Muscle of arm (tissue), 12 donors: ENCODE data around the gene B4GALT6. TPM values are rescaled to one million over a fixed set of nuclear protein-coding genes. Genes with fewer than 3 reads are reported as not detected.
A peak's percentile ranks its signal among the peaks of the same experiment; 100 is the strongest.

Experiments
- DNase-seq: peaks from one replicate; pipeline ENCODE4 v3.0.0-alpha.2; 2013
- polyA plus RNA-seq, 12 donors: library from polyadenylated mRNA; unstranded; fragments of 120-200 nt; gene quantifications; one replicate each; pipeline ENCODE4 v1.2.1, GENCODE V29; 2013; ENCODE audit not compliant: insufficient read length in 12 of 12

B4GALT6 gene
- polyA plus RNA-seq, 12 donors: 9.6 to 16.1 (median 12.8) TPM; not detected in 1

DNA sequence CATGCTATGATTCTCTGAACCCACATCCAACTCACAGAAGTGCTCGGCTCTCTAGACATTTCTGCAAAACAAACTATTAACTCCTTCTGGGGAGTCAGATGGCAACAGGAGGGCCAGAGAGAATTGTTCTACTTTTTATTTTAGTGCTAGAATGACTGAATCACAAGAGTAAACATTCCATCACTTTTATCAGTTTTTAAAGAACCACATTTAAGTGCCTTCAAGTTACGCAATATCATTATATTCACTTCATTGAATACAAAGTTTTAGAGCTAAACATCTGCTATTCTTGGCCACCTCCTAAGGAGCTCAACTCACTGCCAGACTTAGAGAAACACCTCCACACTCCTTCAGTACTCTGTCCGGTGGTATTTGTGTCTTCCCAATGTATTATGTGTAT is 22.4 kb downstream of the B4GALT6 start:
- DNase-seq: no peak

DNA sequence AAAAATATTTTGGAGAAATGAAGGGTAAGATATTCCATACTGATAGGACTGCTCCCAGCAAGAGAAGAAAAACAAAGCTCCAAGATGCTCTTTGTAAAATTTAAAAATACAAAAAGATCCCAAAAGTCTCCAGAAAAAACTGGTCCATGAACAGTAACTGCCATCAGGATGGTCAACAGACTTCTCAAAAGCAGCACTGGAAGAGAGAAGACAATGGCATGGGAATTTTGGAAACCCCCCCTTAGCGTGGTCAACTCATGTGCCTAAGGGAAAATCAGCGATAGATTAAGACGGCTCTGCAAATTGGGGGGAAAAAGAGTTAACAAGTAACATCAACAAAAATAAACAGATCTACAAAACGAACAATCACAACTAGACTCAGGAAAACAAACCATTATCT is 23.6 kb downstream of the B4GALT6 start:
- no peak for DNase-seq

- DNase-seq: no peak
Observed at GRCh38 chr18:31659576-31660177, 24.7 kb downstream of the B4GALT6 start.

- DNase-seq: peak; percentile 43
Observed at GRCh38 chr18:31658670-31659575, 25.5 kb downstream of the B4GALT6 start.

- no peak for DNase-seq
Observed at GRCh38 chr18:31657823-31658669, 26.3 kb downstream of the B4GALT6 start.

- DNase-seq: no peak
Observed at GRCh38 chr18:31656754-31657153, 27.6 kb downstream of the B4GALT6 start.

GRCh38 chr18:31655354-31655753 is 29.0 kb downstream of the B4GALT6 start:
- no peak for DNase-seq

DNA sequence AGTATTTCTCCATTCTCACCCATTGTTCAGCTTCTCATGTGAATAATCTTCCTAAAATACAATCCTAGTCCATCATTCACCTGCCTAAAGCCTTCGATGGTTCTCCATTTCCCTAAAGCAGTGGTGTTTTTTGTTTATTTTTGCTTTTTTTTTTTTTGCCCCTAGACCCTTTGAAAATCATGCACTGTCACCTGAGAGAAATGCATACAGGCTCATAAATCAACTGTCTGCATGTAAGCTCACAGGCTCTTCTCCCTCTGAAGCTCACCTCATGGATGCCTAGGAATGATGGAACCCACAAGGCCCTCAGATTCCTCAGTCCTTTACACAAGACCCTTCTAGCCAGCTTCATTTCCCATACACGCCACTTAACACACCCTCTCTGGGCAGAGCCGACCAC is 31.5 kb downstream of the B4GALT6 start:
- no peak for DNase-seq

DNA sequence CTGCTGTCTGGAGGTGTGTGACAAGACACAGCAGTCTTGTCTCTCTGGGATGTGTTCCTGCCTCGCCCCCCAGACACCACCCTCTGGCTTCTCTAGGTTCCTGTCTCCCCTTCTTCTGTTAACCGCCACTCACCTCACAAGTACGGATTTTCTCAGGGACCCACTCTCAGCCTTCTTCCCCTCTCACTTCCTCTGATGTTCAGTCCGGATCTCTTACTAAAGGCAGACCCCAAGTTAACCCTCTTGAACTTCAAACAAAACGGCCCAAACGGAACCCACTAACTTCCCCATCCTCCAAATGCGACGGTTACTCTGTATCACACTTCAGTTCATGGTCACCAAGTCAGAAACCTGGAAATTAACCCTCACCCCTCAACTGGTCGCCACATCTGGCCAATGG is 32.0 kb downstream of the B4GALT6 start:
- no peak for DNase-seq

- DNase-seq: no peak
Observed at GRCh38 chr18:31651369-31651768, 33.0 kb downstream of the B4GALT6 start.

DNA sequence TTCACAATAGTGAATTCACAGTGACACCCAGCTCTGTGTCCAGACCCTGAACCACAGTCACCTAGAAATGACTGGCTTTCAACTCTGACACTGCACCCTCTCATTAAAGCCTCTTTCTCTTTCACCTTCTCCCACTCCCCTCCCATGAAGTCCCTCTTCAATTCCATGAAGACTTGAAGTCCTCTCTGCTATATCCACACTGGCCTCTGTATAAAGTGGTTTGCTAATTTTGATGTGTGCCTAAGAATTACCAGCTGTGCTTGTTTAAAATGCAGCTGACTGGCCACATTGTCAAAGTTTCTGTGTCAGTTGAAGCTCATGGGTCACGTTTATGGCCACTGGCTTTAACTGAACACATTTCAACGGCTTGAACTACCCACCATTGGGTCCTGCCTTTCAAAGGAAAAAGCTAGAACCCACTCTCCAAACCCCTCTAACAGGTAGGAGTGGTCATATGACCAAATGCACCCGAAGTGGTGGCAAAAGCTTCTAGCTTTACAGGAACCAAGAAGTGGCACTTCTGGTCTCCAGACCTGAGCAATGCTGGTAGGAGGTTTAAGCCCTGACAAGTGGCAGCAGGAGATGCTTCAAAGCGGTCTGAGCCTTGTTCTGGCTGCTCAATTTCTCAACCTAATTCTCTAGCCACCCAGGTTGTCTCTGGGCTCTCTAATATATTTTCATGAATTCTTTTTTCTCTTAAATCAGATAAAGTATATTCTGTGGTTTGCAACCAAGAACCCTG is 34.2 kb downstream of the B4GALT6 start:
- DNase-seq: no peak

DNA sequence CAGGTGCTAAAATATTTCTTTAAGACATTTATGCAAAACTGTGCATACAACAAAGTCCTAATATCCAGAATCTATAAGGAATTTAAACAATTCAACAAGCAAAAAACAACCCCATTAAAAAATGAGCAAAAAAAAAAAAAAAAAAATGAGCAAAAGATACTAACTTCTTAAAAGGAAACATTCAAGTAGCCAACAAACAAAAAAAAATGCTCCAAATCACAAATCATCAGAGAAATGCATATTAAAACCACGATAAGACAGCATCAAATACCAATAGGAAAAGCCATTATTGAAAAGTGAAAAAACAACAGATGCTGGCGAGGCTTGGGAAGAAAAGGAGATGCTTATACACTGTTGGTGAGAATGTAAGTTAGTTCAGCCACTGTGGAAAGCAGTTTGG is 34.9 kb downstream of the B4GALT6 start:
- no peak for DNase-seq

- no peak for DNase-seq
Observed at GRCh38 chr18:31648966-31649429, 35.4 kb downstream of the B4GALT6 start.

GRCh38 chr18:31648458-31648857 is 35.9 kb downstream of the B4GALT6 start:
- DNase-seq: no peak

GRCh38 chr18:31647127-31647753 is 37.1 kb downstream of the B4GALT6 start:
- DNase-seq: peak; percentile 25

DNA sequence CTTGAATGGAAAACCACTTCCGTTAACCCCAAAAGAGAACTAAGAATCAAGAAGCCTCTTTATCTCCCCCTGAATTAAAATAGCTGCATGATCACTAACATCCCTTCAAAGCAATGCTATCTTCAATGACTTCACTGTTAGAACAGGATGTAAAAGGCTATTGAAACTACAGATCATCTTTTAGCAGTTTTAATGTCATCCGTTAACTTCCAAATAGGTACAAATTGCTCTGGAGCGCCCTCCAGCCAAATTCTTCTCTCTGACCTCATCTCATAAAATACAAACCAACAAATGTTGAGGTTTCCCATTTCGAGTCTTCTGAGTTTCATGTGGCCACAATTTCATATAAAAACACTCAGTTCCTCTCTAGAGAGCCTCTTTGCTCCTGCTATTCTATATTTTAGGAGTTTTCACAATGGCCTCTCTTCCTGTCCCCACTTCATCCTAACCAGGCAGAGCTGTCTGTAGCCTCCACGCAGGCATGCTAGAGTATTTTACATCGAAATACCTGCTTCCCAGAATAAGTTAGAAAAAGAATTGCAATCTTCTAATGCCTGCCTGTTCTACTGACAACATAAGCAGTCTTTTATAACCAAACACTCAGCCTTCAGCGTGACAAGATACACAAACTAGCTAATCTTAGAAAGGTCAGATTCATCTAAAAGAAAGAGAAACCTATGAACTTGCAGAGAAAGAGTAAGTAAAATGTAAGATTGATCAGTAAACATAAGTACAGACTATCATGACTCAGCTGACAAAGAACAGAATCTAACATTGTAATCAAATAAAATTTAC is 37.9 kb downstream of the B4GALT6 start:
- no peak for DNase-seq

DNA sequence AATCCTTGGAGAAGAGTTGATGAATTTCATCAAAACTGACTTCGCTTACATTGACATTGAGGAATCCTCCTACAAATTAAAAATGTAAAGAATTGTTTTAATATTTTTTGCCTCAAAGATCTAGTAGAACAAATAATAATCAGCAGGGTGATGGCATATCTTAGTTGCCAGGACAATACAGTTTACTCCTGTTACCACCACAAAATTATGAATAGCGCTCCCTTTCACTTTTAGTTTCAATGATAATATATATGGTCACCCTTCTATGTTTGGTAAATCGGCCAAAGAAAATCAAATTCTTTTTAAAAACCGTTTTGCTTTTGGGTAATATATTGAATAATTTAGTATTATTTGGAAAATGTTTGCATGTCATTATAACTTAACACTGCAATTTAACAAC is 39.0 kb downstream of the B4GALT6 start:
- DNase-seq: no peak

GRCh38 chr18:31643003-31643402 is 41.4 kb downstream of the B4GALT6 start:
- DNase-seq: no peak

DNA sequence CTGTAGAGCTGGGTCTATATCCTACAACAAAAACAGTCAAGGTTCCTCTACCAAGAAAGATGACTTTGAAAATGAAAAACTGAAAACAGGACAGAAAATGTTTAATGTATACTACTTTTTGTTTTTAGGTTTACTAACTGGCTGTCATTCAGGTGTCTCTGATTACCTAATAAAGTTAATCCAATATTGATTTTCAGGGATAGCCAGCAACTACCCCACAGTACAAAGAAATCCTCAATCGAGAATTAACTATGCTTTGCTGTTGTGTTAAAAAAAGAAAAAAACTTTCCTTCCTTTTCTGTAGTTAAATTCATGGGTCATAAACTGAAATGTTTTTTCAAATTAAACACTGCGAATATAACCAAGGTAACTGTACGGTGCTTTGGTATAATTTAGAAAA is 46.9 kb downstream of the B4GALT6 start:
- DNase-seq: no peak

DNA sequence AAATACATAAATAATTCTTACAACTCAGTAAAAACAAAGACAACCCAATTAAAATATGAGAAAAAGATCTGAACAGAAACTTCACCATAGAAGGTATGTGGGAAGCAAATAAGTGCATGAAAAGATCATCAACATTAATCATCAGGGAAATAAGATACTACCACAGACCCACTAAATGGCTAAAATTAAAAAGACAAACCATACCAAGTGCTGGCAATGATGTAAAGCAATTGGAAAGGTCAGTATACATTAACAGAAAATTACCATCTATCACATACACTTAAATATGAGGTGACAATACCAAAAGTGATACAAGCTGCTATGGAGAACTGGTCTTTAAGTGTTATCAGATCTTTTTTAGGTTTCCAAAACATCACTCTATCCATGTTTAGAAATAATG is 48.0 kb downstream of the B4GALT6 start:
- DNase-seq: no peak
